Suppressor macrophage treated with lipopolysaccharide for 1 hour (primary cell): ENCODE data around the gene GPR78.
A peak's percentile ranks its signal among the peaks of the same experiment; 100 is the strongest.

Experiments
- DNase-seq, 3 donors: peaks; one replicate each; pipeline ENCODE4 v3.0.0-alpha.2; 2020 to 2022

GPR78 gene

DNA sequence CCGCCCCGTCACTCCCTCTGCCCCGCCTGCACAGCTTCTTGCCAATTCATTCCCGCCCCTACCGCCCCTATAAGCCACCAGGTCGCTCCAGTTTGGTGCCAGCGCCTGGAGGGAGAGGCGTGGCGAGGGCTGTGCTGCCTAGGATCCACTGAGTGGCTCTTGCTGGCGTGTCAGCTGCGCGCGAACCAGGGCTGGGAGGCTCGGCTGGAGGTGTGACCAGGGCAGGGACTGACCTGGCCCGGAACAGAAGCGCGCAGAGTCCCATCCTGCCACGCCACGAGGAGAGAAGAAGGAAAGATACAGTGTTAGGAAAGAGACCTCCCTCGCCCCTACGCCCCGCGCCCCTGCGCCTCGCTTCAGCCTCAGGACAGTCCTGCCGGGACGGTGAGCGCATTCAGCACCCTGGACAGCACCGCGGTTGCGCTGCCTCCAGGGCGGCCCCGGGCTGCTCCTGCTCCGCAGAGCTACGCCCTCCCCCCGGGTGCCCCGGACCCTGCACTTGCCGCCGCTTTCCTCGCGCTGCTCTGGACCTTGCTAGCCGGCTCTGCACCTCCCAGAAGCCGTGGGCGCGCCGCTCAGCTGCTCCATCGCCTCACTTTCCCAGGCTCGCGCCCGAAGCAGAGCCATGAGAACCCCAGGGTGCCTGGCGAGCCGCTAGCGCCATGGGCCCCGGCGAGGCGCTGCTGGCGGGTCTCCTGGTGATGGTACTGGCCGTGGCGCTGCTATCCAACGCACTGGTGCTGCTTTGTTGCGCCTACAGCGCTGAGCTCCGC, at the start of gene GPR78:
Gene GPR78 (plus strand): TSS at position 72 of the 773 bp plus-strand sequence. CDS start 591 bp downstream, at position 663.
- DNase-seq, result peak; percentile 22 to 79 (median 54)

- DNase-seq, result no peak
Measured at GRCh38 chr4:8532245-8532781, 47.9 kb upstream of the GPR78 start.

- no peak for DNase-seq
Measured at GRCh38 chr4:8533274-8533865, 46.8 kb upstream of the GPR78 start.

GRCh38 chr4:8534129-8534528, 46.1 kb upstream of the GPR78 start:
- no peak for DNase-seq

DNA sequence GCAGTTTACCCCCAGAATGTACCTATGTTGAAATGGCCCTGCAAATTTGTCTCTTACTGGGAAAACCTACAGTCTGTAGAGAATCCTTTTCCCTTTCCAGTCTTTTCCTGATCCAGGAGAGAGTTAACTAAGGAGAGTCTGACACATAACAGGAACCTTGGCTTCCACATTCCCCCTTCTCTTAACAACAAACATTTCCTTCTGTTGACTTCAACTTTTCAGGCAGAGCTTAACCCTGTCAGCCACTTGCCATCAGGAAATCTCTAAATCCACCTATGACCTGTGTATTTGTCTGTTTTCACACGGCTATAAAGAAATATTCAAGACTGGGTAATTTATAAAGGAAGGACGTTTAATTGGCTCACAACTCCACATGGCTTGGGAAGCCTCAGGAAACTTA, 45.6 kb upstream of the GPR78 start:
- no peak for DNase-seq

GRCh38 chr4:8536467-8536866, 43.7 kb upstream of the GPR78 start:
- no peak for DNase-seq

DNA sequence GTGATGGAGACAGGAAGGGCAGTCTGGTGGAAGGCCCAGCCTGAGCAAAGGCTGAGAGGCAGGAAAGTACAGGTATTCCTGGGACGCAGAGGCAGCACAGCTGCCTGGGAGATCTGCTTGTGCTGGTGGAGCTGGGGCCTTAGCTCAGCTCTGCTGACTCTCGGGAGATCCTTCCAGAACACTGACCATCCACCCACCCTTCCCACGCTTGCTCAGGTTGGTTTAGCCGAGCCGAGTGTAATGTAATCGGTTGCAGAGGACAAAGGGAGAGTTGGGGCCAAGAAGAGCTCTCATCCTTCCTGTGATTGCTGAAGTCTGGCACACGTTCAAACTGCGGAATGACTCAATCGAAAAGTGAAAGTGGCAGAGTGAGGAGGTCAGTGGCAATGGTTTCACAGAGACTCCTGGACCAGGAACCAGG, 43.1 kb upstream of the GPR78 start:
- peak; percentile 44 to 49 (median 48) for DNase-seq

DNA sequence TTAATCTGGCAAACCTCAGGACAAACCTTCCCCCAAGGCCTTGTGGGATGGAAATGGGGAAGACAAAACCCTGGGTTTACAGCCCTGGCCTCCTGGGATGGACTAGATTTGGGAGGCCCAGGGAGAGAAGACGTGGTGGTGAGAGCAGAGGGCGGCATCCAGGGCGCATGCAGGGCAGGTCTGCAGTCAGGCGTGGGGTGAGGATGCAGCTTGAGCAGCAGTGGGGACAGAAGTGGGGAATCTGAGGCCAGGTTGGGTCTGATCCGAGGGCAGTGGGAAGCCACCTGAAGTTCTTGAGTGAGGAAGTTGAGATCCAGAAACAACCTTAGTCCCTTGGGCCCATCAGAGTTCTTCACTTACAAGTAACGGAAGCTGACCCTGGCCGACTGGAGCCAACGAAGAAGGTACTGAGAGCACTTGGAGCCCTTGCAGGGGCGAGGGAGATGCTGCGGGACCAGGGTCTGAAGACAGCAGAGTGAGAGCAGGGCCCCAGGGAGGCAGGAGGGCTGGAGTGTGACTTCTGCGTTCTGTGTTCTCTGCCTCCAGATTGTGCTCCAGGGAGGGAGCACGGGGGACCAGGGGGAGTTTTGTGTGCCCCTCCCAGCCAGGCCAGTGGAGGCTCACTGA, 42.0 kb upstream of the GPR78 start:
- no peak for DNase-seq

DNA sequence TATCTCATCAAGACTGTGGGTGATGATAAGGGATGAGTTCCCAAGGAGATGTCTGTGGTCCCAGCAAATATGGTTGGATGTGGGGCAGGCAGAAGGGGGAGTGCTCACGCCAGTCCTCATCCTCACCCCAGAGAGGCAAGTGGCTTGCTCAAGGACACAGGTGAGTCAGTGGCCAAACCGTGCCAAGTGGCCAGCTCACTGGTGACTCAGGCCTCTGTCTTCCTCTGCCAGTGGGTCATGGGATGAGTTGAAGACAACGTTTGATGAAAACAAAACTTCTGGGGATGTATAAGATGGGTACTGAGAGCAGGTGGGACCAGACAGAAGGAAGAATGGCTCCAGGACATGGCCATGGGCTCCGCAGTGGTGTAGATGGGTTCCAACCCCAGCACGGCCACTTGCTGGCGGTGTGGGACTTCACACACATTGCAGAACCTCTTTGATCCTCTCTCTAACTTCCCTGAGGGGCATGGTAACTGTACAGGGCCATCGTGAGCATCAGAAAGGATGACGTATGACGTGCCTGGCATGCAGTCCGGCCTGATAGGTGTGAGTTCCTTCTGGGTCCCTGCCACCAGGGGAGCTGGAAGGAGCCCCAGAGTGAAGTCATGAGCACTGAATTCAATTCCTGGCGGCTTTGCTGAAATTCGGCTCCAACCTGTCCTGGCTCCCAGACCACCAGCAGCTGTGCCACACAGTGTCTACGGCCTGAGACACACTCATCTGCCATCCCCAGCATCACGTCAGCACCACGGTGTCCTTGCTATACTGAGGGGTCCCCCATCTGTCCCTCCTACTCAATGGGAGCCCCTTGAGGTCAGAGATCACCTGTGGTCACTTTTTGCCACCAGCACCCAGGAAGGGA, 41.3 kb upstream of the GPR78 start:
- no peak for DNase-seq

- no peak for DNase-seq
Measured at GRCh38 chr4:8539661-8540060, 40.5 kb upstream of the GPR78 start.

- DNase-seq, result peak in 2 of 3 donors; percentile 27 to 35
Measured at GRCh38 chr4:8540072-8540471, 40.1 kb upstream of the GPR78 start.

DNA sequence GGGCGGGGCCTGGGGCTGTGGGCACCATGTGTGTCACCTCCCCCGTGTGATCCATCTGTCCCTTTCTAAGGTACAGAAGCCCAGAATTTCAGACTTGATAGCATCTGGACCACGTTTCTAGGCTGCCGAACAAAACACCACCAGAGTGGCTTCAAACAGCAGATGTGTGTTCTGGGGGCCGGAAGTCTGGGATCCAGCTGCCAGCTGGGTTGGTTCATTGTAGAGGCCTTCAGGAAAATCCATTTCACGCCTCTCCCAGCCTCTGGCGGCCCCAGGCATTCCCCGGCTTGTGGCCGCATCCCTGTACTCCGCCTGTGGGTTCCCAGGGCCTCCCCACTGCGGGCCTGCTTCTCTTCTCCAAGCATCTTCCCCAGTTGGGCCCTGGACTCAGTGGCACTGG, 39.6 kb upstream of the GPR78 start:
- DNase-seq, result no peak

DNA sequence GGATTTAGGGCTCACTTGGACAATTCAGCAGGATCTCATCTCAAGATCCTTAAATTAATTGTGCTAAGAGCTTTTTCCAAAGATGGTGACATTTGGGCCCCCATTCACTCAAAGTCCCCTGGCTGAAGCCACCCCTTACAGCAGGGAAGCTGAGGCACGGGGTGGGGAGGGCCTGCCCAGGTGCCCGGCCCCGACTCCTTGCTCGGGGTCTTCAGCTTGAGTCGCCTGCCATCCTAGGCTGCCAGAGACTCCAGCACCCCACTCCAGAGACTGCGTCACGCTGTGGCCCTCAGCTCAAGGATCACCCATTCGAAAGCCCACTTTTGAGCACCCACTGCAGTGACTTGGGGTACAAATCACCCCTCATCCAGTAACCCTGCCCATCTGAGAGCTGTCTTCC, 39.2 kb upstream of the GPR78 start:
- DNase-seq, result no peak

DNA sequence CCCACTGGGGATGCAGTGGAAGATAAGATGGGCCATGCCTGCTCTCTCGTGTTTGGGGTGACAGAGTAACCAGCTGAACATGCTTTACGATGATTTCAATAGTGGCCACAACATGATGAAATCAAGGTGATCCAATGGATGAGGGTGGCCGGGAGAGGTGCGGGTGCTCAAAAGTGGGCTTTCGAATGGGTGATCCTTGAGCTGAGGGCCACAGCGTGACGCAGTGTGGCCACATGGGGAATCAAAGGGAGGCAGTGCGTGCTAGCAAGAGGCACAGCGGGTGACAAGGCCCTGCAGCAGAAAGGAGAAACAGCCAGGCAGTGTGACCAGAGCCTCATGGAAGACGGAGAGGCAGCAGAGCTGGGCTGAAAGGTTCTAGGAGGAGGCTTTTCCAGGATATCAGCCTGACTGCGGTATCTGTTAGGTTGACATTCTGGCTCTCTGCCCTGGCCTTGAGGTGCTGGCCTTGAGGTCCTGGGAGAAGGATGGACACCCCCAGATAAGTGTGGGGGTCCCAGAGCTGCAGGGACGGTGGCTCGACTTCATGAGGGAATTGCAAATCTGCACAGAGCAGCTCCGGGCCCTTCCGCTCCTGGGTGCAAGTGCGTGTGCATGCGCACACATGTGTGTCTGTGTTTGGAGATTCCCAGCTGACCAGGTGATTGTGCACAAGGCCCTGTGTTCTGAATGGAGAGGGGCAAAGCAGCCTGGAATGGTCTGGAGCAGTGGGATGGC, 38.0 kb upstream of the GPR78 start:
- no peak for DNase-seq

GRCh38 chr4:8542776-8543525, 37.2 kb upstream of the GPR78 start:
- DNase-seq, result no peak

GRCh38 chr4:8543623-8544022, 36.6 kb upstream of the GPR78 start:
- no peak for DNase-seq

DNA sequence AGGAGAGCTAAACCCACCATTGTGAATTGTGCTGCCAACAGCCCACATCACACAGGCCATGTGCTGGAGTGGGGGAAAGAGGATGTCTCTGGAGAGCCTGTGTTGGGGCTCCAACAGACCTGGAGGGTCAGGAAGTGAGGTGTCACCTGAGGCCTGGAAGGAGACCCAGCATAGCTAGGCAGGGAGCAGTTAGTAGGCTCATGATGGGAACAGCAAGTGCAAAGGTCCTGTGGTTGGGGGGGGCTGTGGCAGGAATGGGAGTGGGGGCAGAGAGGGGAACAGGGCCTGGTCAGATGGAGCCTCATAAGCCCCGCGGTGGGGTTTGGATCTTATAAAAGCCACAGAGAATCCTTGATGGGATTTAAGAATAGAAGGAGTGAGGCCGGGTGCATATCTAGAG, 35.9 kb upstream of the GPR78 start:
- no peak for DNase-seq

- DNase-seq, result no peak
Measured at GRCh38 chr4:8544741-8545438, 35.3 kb upstream of the GPR78 start.

DNA sequence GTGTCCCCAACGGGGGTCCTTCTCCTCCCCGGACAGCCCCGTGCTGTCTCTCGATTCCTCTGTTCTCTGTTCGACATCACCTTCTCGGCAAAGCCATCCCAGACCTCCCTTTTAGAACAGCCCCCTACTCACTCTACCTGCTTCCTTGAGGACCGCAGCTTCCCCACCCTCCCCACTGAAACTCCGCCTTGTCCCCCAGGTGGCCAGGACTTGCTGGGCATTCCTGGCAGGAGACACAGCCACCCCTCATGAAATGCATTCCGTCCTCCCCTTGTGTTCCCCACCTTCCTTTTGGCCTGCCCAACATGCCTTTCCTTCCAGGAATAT, 34.8 kb upstream of the GPR78 start:
- no peak for DNase-seq

DNA sequence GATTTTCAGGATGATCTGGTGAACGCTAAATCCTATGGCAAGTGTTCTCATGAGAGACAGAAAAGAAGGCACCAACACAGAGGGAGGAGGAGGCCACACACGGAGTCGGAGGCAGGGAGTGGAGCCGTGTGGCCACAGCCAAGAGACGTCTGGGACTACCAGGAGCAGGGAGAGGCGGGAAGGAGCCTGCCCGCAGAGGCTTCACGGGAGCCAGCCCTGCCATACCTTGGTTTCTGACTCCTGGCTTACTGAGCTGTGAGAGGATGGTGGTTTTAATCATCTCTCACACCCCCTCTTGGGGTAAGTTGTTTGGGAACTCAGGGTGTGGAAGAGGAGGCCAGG, 33.5 kb upstream of the GPR78 start:
- DNase-seq, result no peak
